ENCODE results near the gene PDZD2.
"Not testable (repeated sequence)": the region's sequence is repeated elsewhere in the genome, so short reads cannot be mapped to it uniquely, and the experiment has no call there.

The PDZD2 gene

GRCh38 chr5:31692561-31693221, 53.8 kb downstream of the PDZD2 start:
- DNase-seq, result no peak

GRCh38 chr5:31698673-31699072, 59.7 kb downstream of the PDZD2 start:
- DNase-seq, result no peak

- peak; percentile 41 for DNase-seq
Observed at GRCh38 chr5:31701642-31702299, 62.8 kb downstream of the PDZD2 start.

- DNase-seq, result no peak
Observed at GRCh38 chr5:31702712-31703111, 63.8 kb downstream of the PDZD2 start.

- DNase-seq, result no peak
Observed at GRCh38 chr5:31703757-31704156, 64.8 kb downstream of the PDZD2 start.

GRCh38 chr5:31706186-31706585, 67.3 kb downstream of the PDZD2 start:
- DNase-seq, result no peak

GRCh38 chr5:31707329-31707728, 68.4 kb downstream of the PDZD2 start:
- DNase-seq, result no peak

- no peak for DNase-seq
Observed at GRCh38 chr5:31708089-31708488, 69.2 kb downstream of the PDZD2 start.

- DNase-seq, result no peak
Observed at GRCh38 chr5:31711363-31711762, 72.4 kb downstream of the PDZD2 start.

GRCh38 chr5:31711935-31712592, 73.1 kb downstream of the PDZD2 start:
- no peak for DNase-seq

- DNase-seq, result no peak
Observed at GRCh38 chr5:31717561-31717960, 78.6 kb downstream of the PDZD2 start.

- DNase-seq, result no peak
Observed at GRCh38 chr5:31720004-31720403, 81.1 kb downstream of the PDZD2 start.

GRCh38 chr5:31720811-31721345, 81.9 kb downstream of the PDZD2 start:
- DNase-seq, result no peak

GRCh38 chr5:31722111-31722510, 83.2 kb downstream of the PDZD2 start:
- DNase-seq, result no peak

- DNase-seq, result no peak
Observed at GRCh38 chr5:31725996-31726395, 87.1 kb downstream of the PDZD2 start.

- no peak for DNase-seq
Observed at GRCh38 chr5:31726952-31727351, 88.0 kb downstream of the PDZD2 start.

GRCh38 chr5:31728039-31728438, 89.1 kb downstream of the PDZD2 start:
- DNase-seq, result no peak

- not testable (repeated sequence) for DNase-seq
Observed at GRCh38 chr5:31728806-31729205, 89.9 kb downstream of the PDZD2 start.

- DNase-seq, result no peak
Observed at GRCh38 chr5:31730139-31730538, 91.2 kb downstream of the PDZD2 start.

- DNase-seq, result no peak
Observed at GRCh38 chr5:31731016-31731415, 92.1 kb downstream of the PDZD2 start.

- DNase-seq, result no peak
Observed at GRCh38 chr5:31731710-31732301, 92.9 kb downstream of the PDZD2 start.

- not testable (repeated sequence) for DNase-seq
Observed at GRCh38 chr5:31732821-31733220, 93.9 kb downstream of the PDZD2 start.

GRCh38 chr5:31733371-31733770, 94.4 kb downstream of the PDZD2 start:
- no peak for DNase-seq

- no peak for DNase-seq
Observed at GRCh38 chr5:31736127-31736526, 97.2 kb downstream of the PDZD2 start.
